ENCODE measurements around the gene ADAM12. TPM values are rescaled to one million over a fixed set of nuclear protein-coding genes. Genes with fewer than 3 reads are reported as not detected.

The ADAM12 gene
- total and polyA plus RNA-seq, 10 of the 15 experiments (the other 5 are each of a cell fraction or from before 2014, with no cell fraction given) = under 0.01 to 0.62 (median 0.04) TPM; not detected in 5

- Histone ChIP-seq H2AFZ (ENCODE audit: control insufficient read depth, low read depth, low read length) (no peak overlapping the region), H4K20me1 (ENCODE audit: control insufficient read depth, insufficient read depth) (no peaks in the 10 kb centered on the region), H3K4me3 (no peak overlapping the region), H3K27ac (ENCODE audit: control insufficient read depth, insufficient read depth) (no peak overlapping the region), H3K9ac (ENCODE audit: control insufficient read depth, insufficient read depth, low read length) (no peak overlapping the region), H3K4me2 (ENCODE audit: control insufficient read depth, insufficient read depth) (no peak overlapping the region), H3K4me1 (ENCODE audit: control insufficient read depth, insufficient read depth, low read length) (no peaks in the 10 kb centered on the region), H3K9me3 (replicated peaks; ENCODE audit: control insufficient read depth, insufficient read depth, low read length) (no peaks in the 10 kb centered on the region), H3K36me3 (ENCODE audit: control insufficient read depth in 2 of 2, insufficient read depth in 2 of 2, low read length in 1 of 2) (no peaks in the 10 kb centered on the region), H3K27me3 (replicated peaks in 1 of 2; ENCODE audit: control insufficient read depth in 2 of 2, insufficient read depth in 2 of 2, low read length in 1 of 2) (no peaks in the 10 kb centered on the region), H3K79me2 (ENCODE audit: control insufficient read depth, insufficient read depth, low read length) (no peaks in the 10 kb centered on the region)
- CTCF ChIA-PET = no interaction called here
- SMC1A ChIA-PET (ENCODE audit: uncharacterized antibody, unreplicated experiment) = no interaction called here
- WGBS (ENCODE audit: insufficient coverage, insufficient replicate concordance, low lambda C conversion rate, missing lambda C conversion rate) = 2% methylated on average over 4 of the region's 4 CpGs
- POLR2A ChIA-PET = no interaction called here
- FAIRE-seq (no peak), ATAC-seq (no peak), DNase-seq (ENCODE audit: low read depth, low spot score) (no peak)
- intact Hi-C loops (cut with micrococcal nuclease; ENCODE audit: unreplicated experiment) (no loop called here), in situ Hi-C loops (cut with MboI) (no loop called here)
- RAD21 ChIA-PET (ENCODE audit: unreplicated experiment) = no interaction called here
- BruUV-seq (replicated peaks) = no TSS peak
- TF ChIP-seq NKRF (conservative IDR thresholded peaks at IDR 0.05) (no peak), YY1 (IDR thresholded peaks at IDR 0.05; ENCODE audit: low read depth, low read length) (no peak), KLF5 (IDR thresholded peaks at IDR 0.05; ENCODE audit: partially characterized antibody) (no peak), USF1 (IDR thresholded peaks at IDR 0.05; ENCODE audit: borderline replicate concordance, extremely low read length, insufficient read depth, low read depth, low read length) (no peak), SPI1 (IDR thresholded peaks at IDR 0.05; ENCODE audit: borderline replicate concordance, insufficient read depth, low read depth, low read length) (no peak), POLR2AphosphoS5 (IDR thresholded peaks at IDR 0.05; ENCODE audit: low read length) (no peak), ZSCAN29 (IDR thresholded peaks at IDR 0.05) (no peak), BACH1 (IDR thresholded peaks at IDR 0.05; ENCODE audit: borderline replicate concordance) (no peak), ZBED1 (IDR thresholded peaks at IDR 0.05; ENCODE audit: borderline replicate concordance) (no peak), ZBTB40 (IDR thresholded peaks at IDR 0.05; ENCODE audit: borderline replicate concordance) (no peak), NR2C1 (IDR thresholded peaks at IDR 0.05) (no peak), RELA (IDR thresholded peaks at IDR 0.05; ENCODE audit: borderline replicate concordance, partially characterized antibody) (no peak)
- TF ChIP-seq, protein P1, sequence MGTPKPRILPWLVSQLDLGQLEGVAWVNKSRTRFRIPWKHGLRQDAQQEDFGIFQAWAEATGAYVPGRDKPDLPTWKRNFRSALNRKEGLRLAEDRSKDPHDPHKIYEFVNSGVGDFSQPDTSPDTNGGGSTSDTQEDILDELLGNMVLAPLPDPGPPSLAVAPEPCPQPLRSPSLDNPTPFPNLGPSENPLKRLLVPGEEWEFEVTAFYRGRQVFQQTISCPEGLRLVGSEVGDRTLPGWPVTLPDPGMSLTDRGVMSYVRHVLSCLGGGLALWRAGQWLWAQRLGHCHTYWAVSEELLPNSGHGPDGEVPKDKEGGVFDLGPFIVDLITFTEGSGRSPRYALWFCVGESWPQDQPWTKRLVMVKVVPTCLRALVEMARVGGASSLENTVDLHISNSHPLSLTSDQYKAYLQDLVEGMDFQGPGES (IDR thresholded peaks at IDR 0.05) = no peak
- TF ChIP-seq, protein P2, sequence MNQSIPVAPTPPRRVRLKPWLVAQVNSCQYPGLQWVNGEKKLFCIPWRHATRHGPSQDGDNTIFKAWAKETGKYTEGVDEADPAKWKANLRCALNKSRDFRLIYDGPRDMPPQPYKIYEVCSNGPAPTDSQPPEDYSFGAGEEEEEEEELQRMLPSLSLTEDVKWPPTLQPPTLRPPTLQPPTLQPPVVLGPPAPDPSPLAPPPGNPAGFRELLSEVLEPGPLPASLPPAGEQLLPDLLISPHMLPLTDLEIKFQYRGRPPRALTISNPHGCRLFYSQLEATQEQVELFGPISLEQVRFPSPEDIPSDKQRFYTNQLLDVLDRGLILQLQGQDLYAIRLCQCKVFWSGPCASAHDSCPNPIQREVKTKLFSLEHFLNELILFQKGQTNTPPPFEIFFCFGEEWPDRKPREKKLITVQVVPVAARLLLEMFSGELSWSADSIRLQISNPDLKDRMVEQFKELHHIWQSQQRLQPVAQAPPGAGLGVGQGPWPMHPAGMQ (IDR thresholded peaks at IDR 0.05; ENCODE audit: borderline replicate concordance) = no peak
Measured at GRCh38 chr10:126397640-126398382, 9.5 kb upstream of the ADAM12 start.

Data from GM12878 (cell line).